Coronary artery (tissue), 2 donors: Measurements from ENCODE around the gene PAN2.
A peak's percentile ranks its signal among the peaks of the same experiment; 100 is the strongest.

Experiments used
- DNase-seq: peaks from one replicate; pipeline ENCODE4 v3.0.0-alpha.2; 2017; ENCODE audit warnings: low spot score
- H3K27ac ChIP-seq, 2 donors: fragments of 200-600 bp; sonication (generic); one replicate each; pipeline ENCODE4 v1.5.1; 2016 to 2019
- H3K4me3 ChIP-seq: fragments of 200-600 bp; sonication (generic); 2 replicates; pipeline ENCODE4 v1.5.1; 2016; ENCODE audit warnings: mild to moderate bottlenecking, moderate library complexity
- CTCF ChIP-seq: fragments of 200-600 bp; sonication (generic); IDR thresholded peaks from one replicate; pipeline ENCODE4 v1.5.1; 2019; ENCODE audit warnings: antibody characterized with exemption

PAN2 gene

GRCh38 chr12:56315622-56316473 is 18.0 kb downstream of the PAN2 start, which contains the start of gene CNPY2:
Gene CNPY2, minus strand, starts transcription at chr12:56315988. Its CDS starts 771 bp downstream, at chr12:56315217.
- TF ChIP-seq CTCF: no peak

DNA sequence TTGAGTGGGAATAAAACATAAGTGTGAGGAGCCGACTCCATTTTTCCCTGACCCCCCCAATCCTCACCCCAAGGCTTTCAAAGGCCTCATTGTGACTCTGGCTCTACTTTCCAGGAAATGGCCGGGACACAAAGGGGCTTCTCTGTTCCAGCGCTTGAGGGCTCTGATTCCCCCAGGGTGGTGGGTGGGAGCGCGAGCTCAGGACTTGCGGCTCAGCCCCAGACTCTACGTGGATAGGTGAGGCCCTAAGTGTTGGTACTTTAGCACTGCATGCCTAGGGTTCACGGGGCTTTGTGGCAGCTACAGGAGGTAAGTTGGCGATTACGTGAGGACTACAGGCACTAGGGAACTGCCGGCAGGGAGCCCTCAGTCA is 18.6 kb downstream of the PAN2 start:
- Histone ChIP-seq H3K27ac (peak overlapping the region; percentile 84 to 95), H3K4me3 (peak overlapping the region; percentile 93)
- TF ChIP-seq CTCF: no peak
- no peak for DNase-seq

More at GRCh38 chr12:56315622-56316473, 18.0 kb downstream of the PAN2 start, which contains the start of gene CNPY2:
- peak; percentile 98 for DNase-seq
- H3K4me3 ChIP-seq: peak within 1 kb of the TSS; percentile 93
- H3K27ac ChIP-seq: peak within 1 kb of the TSS; percentile 84 to 95

GRCh38 chr12:56311003-56311402 is 22.8 kb downstream of the PAN2 start:
- no peak for TF ChIP-seq CTCF
- no peak overlapping the region for H3K4me3 ChIP-seq
- no peak for DNase-seq
- no peak overlapping the region for H3K27ac ChIP-seq

DNA sequence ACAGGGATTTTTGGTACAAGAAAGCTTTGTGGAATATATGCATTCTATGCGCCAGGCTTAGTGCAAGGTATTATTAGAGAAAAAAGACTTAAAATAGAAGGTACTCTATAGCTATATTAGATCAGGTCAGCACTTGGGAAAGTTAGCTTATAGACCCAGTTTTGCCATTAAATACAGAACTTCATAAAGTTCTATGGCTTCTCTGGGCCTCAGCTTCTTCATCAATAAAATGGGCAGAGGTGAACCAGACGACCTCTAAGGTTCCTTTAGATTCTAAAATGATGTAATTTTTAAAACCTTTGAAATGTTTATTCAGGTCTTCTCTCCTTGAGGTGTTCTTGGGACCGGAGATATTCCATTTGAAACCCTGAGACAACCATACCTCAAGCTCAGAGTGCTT is 25.1 kb downstream of the PAN2 start:
- no peak for DNase-seq
- Histone ChIP-seq H3K27ac (no peak overlapping the region), H3K4me3 (no peak overlapping the region)
- TF ChIP-seq CTCF: no peak

- no peak overlapping the region for H3K27ac ChIP-seq
- no peak for DNase-seq
- TF ChIP-seq CTCF: no peak
- no peak overlapping the region for H3K4me3 ChIP-seq
These were observed 26.4 kb downstream of the PAN2 start for GRCh38 chr12:56307221-56307965.

DNA sequence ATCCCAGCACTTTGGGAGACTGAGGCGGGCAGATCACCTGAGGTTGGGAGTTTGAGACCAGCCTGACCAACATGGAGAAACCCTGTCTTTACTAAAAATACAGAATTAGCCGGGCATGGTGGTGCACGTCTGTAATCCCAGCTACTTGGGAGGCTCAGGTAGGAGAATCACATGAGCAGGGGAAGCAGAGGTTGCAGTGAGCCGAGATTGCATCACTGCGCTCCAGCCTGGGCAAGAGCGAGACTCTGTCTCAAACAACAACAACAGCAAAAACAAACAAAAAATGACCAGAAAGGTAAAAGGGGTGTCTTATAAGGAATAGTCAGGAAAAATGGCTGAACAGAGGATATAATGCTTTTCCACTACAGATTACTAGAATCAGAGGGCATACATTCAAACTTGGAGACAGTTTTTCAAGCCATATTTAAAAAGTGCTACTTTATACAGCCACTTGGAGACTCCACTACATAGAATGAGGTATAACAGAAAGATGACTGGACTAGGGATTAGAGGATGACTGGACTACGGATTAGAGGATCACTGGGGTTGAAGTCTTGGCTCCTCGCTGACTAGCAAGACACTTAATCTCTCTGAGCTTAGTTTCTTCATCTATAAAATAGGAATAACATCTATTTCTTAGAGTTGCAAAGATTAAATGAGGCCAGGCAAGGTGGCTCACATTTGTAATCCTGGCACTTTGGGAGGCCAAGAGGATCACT is 28.8 kb downstream of the PAN2 start:
- TF ChIP-seq CTCF: no peak
- Histone ChIP-seq H3K4me3 (no peak overlapping the region), H3K27ac (no peak overlapping the region)
- no peak for DNase-seq
